CD14-positive monocyte (primary cell): ENCODE data around the gene ACOD1. TPM values are rescaled to one million over a fixed set of nuclear protein-coding genes. Genes with fewer than 3 reads are reported as not detected.

Experiments
- DNase-seq, 3 donors: peaks; one replicate each; pipeline ENCODE4 v3.0.0-alpha.2; 2011 to 2022
- H2AFZ ChIP-seq: 2 replicates; pipeline ENCODE4 v1.6.0; 2012; ENCODE audit warnings: mild to moderate bottlenecking, low read depth, low read length, inconsistent platforms; ENCODE audit not compliant: insufficient read depth, poor library complexity, severe bottlenecking
- H3K27ac ChIP-seq, 2 donors: 1 replicate in 1 of 2; 2 replicates in 1 of 2; pipeline ENCODE4 v1.5.1; 2012 to 2013; ENCODE audit warnings: low read length in 2 of 2, control low read depth in 1 of 2, inconsistent platforms in 1 of 2, low read depth in 1 of 2, mild to moderate bottlenecking in 1 of 2
- H3K27me3 ChIP-seq, 2 donors: one replicate each; pipeline versions ENCODE4 v1.6.0 to v1.6.1; 2011 to 2013; ENCODE audit warnings: low read length in 2 of 2; ENCODE audit not compliant: control insufficient read depth in 2 of 2, insufficient read depth in 2 of 2
- H3K36me3 ChIP-seq, 2 donors: replicated peaks in 1 of 2; 1 replicate in 1 of 2; 2 replicates in 1 of 2; pipeline versions ENCODE4 v1.5.1 to v1.6.1; 2012 to 2013; ENCODE audit warnings: low read length in 2 of 2, control low read depth in 1 of 2, inconsistent platforms in 1 of 2, mild to moderate bottlenecking in 1 of 2; ENCODE audit not compliant: insufficient read depth in 2 of 2, control insufficient read depth in 1 of 2
- H3K4me1 ChIP-seq, 2 donors: 1 replicate in 1 of 2; 2 replicates in 1 of 2; pipeline versions ENCODE4 v1.5.1 to v1.6.1; 2012 to 2013; ENCODE audit warnings: low read length in 2 of 2, control low read depth in 1 of 2, inconsistent platforms in 1 of 2, mild to moderate bottlenecking in 1 of 2, moderate library complexity in 1 of 2; ENCODE audit not compliant: insufficient read depth in 2 of 2, control insufficient read depth in 1 of 2
- H3K4me2 ChIP-seq: replicated peaks from 2 replicates; pipeline ENCODE3; 2012; ENCODE audit warnings: low read length, moderate library complexity, mild to moderate bottlenecking; ENCODE audit not compliant: poor library complexity, severe bottlenecking; ENCODE audit errors: extremely low read depth
- H3K4me3 ChIP-seq, 3 experiments: fragments of 200-600 bp in 1 of 3; sonication (generic) in 1 of 3; replicated peaks in 1 of 3; 1 replicate in 2 of 3; 2 replicates in 1 of 3; pipeline ENCODE4 v1.5.1; 2011 to 2013; ENCODE audit warnings: low read length in 3 of 3, mild to moderate bottlenecking in 3 of 3, control low read depth in 2 of 3, low read depth in 2 of 3, inconsistent platforms in 1 of 3, moderate library complexity in 1 of 3
- H3K79me2 ChIP-seq: 2 replicates; pipeline ENCODE4 v1.6.0; 2012; ENCODE audit warnings: mild to moderate bottlenecking, control low read depth, inconsistent platforms, low read length, moderate library complexity; ENCODE audit not compliant: insufficient read depth
- H3K9ac ChIP-seq: 2 replicates; pipeline ENCODE4 v1.6.0; 2017; ENCODE audit warnings: low read length, mild to moderate bottlenecking; ENCODE audit not compliant: insufficient read depth, poor library complexity, severe bottlenecking
- H3K9me3 ChIP-seq, 2 donors: replicated peaks in 1 of 2; 1 replicate in 1 of 2; 2 replicates in 1 of 2; pipeline versions ENCODE4 v1.5.1 to v1.6.1; 2012 to 2013; ENCODE audit warnings: low read length in 2 of 2, control low read depth in 1 of 2; ENCODE audit not compliant: control insufficient read depth in 1 of 2, insufficient read depth in 1 of 2
- H4K20me1 ChIP-seq: 2 replicates; pipeline ENCODE4 v1.6.0; 2012; ENCODE audit warnings: mild to moderate bottlenecking, low read length, control low read depth, moderate library complexity; ENCODE audit not compliant: insufficient read depth
- H3K27ac Mint-ChIP-seq, 7 donors: one replicate each; pipeline ENCODE4 v1.8.0; 2020; ENCODE audit warnings: mild to moderate bottlenecking in 7 of 7, mixed read lengths in 7 of 7, moderate library complexity in 6 of 7, inconsistent platforms in 2 of 7
- H3K27me3 Mint-ChIP-seq, 3 donors: one replicate each; pipeline ENCODE4 v1.8.0; 2021 to 2022; ENCODE audit warnings: low read depth in 3 of 3, mild to moderate bottlenecking in 3 of 3, mixed read lengths in 3 of 3, moderate library complexity in 3 of 3, inconsistent platforms in 1 of 3
- H3K36me3 Mint-ChIP-seq, 2 donors: one replicate each; pipeline ENCODE4 v1.8.0; 2020; ENCODE audit warnings: mixed read lengths in 2 of 2, inconsistent platforms in 1 of 2, mild to moderate bottlenecking in 1 of 2
- H3K4me1 Mint-ChIP-seq: one replicate; pipeline ENCODE4 v1.8.0; 2020; ENCODE audit warnings: mild to moderate bottlenecking, mixed read lengths
- H3K4me3 Mint-ChIP-seq, 2 donors: one replicate each; pipeline ENCODE4 v1.8.0; 2020; ENCODE audit warnings: mild to moderate bottlenecking in 2 of 2, mixed read lengths in 2 of 2, moderate library complexity in 1 of 2
- H3K9me3 Mint-ChIP-seq, 7 donors: one replicate each; pipeline ENCODE4 v1.8.0; 2020 to 2022; ENCODE audit warnings: mixed read lengths in 7 of 7, mild to moderate bottlenecking in 6 of 7, moderate library complexity in 6 of 7, inconsistent platforms in 2 of 7
- WGBS: methylation state at CpG from one replicate; pipeline ENCODE4 v1.1.5; 2013; ENCODE audit warnings: missing lambda C conversion rate; ENCODE audit not compliant: insufficient coverage; 5-methylcytosine and 5-hydroxymethylcytosine counted together
- intact Hi-C, 2 donors: fragments of 100-400 bp; cut with micrococcal nuclease; formaldehyde crosslinking; loops; one replicate each; pipeline versions ENCODE4 v1.15.0 to v1.15.1; 2023
- polyA plus RNA-seq, 3 donors: library from polyadenylated mRNA; depleted of rRNA in 1 of 3; unstranded in 2 of 3; stranded (reverse) in 1 of 3; fragments of 300-500 nt in 2 of 3; fragments of >200 nt in 1 of 3; fragmentation: Illumina TruSeq in 2 of 3; gene quantifications; 1 replicate in 2 of 3; 2 replicates in 1 of 3; pipeline ENCODE4 v1.2.3, GENCODE V29; 2012 to 2021
- TF ChIP-seq, protein P1 (sequence below): fragments of 200-600 bp; IDR thresholded peaks from one replicate; pipeline ENCODE4 v1.8.0; 2022; ENCODE audit warnings: antibody characterized with exemption, mild to moderate bottlenecking

ACOD1 gene
- polyA plus RNA-seq, 3 donors: 0.29 TPM; not detected in 2

DNA sequence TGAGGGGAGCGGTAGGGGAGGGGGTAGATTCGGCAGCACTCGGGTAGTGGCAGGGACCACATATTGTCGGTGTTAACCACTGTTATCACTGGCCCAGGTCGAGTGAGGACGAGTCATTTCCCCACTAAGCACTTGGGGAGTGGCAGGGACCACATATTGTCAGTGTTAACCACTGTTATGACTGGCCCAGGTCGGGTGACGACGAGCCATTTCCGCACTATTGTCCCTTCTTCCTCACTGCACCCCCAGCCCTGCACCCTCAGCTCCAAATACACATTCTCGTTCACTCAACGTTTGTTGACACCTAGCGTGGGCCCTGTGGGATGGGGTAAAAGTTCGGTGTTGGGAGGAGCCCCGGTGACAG is 43.1 kb downstream of the ACOD1 start:
- peaks cover 9 to 15% of the 10 kb centered on the region in 2 donors for H3K36me3 ChIP-seq
- peaks cover 0 to 7% (median 3%) of the 10 kb centered on the region in 3 donors for H3K27me3 Mint-ChIP-seq
- WGBS: 36% methylated on average over 8 of the region's 15 CpGs

GRCh38 chr13:76991796-76992547 is 43.7 kb downstream of the ACOD1 start, which contains the start of gene CLN5:
TSS of gene CLN5 (plus strand) at chr13:76992081. CDS start at chr13:76992099, 18 bp downstream.
- Mint-ChIP-seq H3K27me3 (peaks cover 0 to 7% (median 3%) of the 10 kb centered on the region in 3 donors), H3K4me1 (peaks cover 28% of the 10 kb centered on the region), H3K36me3 (peaks cover 9 to 18% of the 10 kb centered on the region in 2 donors), H3K9me3 (no peaks in the 10 kb centered on the region), H3K27ac (peak within 1 kb of the TSS; percentile 93 to 99 (median 96)), H3K4me3 (peak within 1 kb of the TSS; percentile 96 to 99)
- TF ChIP-seq, protein P1, sequence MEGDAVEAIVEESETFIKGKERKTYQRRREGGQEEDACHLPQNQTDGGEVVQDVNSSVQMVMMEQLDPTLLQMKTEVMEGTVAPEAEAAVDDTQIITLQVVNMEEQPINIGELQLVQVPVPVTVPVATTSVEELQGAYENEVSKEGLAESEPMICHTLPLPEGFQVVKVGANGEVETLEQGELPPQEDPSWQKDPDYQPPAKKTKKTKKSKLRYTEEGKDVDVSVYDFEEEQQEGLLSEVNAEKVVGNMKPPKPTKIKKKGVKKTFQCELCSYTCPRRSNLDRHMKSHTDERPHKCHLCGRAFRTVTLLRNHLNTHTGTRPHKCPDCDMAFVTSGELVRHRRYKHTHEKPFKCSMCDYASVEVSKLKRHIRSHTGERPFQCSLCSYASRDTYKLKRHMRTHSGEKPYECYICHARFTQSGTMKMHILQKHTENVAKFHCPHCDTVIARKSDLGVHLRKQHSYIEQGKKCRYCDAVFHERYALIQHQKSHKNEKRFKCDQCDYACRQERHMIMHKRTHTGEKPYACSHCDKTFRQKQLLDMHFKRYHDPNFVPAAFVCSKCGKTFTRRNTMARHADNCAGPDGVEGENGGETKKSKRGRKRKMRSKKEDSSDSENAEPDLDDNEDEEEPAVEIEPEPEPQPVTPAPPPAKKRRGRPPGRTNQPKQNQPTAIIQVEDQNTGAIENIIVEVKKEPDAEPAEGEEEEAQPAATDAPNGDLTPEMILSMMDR: no peak
- H3K9me3 ChIP-seq: no peaks in the 10 kb centered on the region
- peak within 1 kb of the TSS; percentile 95 for H3K9ac ChIP-seq
- intact Hi-C loops: loop anchor here (5.0 kb wide), 2 partner anchors 105 to 110 kb away; partner anchors contain the start of gene KCTD12 (in 1 of the 2)
- H3K27ac ChIP-seq: peak within 1 kb of the TSS; percentile 79 to 93
- H4K20me1 ChIP-seq: no peaks in the 10 kb centered on the region
- peaks cover 11 to 20% of the 10 kb centered on the region in 2 donors for H3K36me3 ChIP-seq
- H2AFZ ChIP-seq: peak within 1 kb of the TSS; percentile 94
- peaks cover 14 to 17% of the 10 kb centered on the region in 2 donors for H3K4me1 ChIP-seq
- peak; percentile 95 to 96 (median 96) for DNase-seq
- no peaks in the 10 kb centered on the region for H3K27me3 ChIP-seq
- H3K79me2 ChIP-seq: peaks cover 37% of the 10 kb centered on the region
- under 1% methylated on average over 62 of the region's 73 CpGs for WGBS
- peak within 1 kb of the TSS; percentile 95 for H3K4me2 ChIP-seq
- peak within 1 kb of the TSS; percentile 69 to 83 (median 78) for H3K4me3 ChIP-seq

More for the DNA sequence above, 43.1 kb downstream of the ACOD1 start:
- peak overlapping the region; percentile 94 for H2AFZ ChIP-seq
- peaks cover 37% of the 10 kb centered on the region for H3K79me2 ChIP-seq
- H3K4me3 ChIP-seq: peak overlapping the region; percentile 69 to 83 (median 78)
- DNase-seq: peak; percentile 32 to 49 (median 45)
- peak overlapping the region; percentile 96 to 99 for H3K4me3 Mint-ChIP-seq
- H4K20me1 ChIP-seq: no peaks in the 10 kb centered on the region
- peak overlapping the region; percentile 91 to 98 (median 96) for H3K27ac Mint-ChIP-seq
- H3K4me1 ChIP-seq: peaks cover 14 to 17% of the 10 kb centered on the region in 2 donors
- H3K4me2 ChIP-seq: peak overlapping the region; percentile 95
- H3K27ac ChIP-seq: peak overlapping the region; percentile 76 to 93
- H3K36me3 Mint-ChIP-seq: peaks cover 3 to 13% of the 10 kb centered on the region in 2 donors
- intact Hi-C loops: loop anchor here (5.0 kb wide), 2 partner anchors 104 to 109 kb away; partner anchors contain the start of gene KCTD12 (in 1 of the 2)
- no peaks in the 10 kb centered on the region for H3K9me3 ChIP-seq
- H3K9me3 Mint-ChIP-seq: no peaks in the 10 kb centered on the region
- no peaks in the 10 kb centered on the region for H3K27me3 ChIP-seq
- H3K9ac ChIP-seq: peak overlapping the region; percentile 95
- H3K4me1 Mint-ChIP-seq: peaks cover 28% of the 10 kb centered on the region
- TF ChIP-seq, protein P1: no peak
